IMR-90 (cell line): ENCODE results near the gene CLOCK. TPM values are rescaled to one million over a fixed set of nuclear protein-coding genes. Genes with fewer than 3 reads are reported as not detected.

Source experiments
- ATAC-seq: fragments of 200-7000 bp; cut with Tn5 transposase; 2 replicates; pipeline ENCODE4 v1.9.1; 2020; ENCODE audit warnings: low read depth, mild to moderate bottlenecking, moderate library complexity
- BruUV-seq: library from RNA; stranded (reverse); fragments of 400-500 nt; replicated peaks from 2 replicates; lab custom pipeline; 2021; lab: Mats Ljungman, UMichigan
- CTCF ChIA-PET: fragments of 300-600 bp; formaldehyde crosslinking; extraction: SDS; loops from one replicate; lab custom pipeline; 2021; ENCODE audit warnings: antibody characterized with exemption; lab: Yijun Ruan, JAX
- POLR2A ChIA-PET: fragments of 300-600 bp; sonication (Branson Sonifier 250); formaldehyde crosslinking; loops from one replicate; lab custom pipeline; 2022; ENCODE audit warnings: antibody characterized with exemption; ENCODE audit not compliant: unreplicated experiment; lab: Charles Lee
- DNase-seq: peaks from one replicate; pipeline ENCODE4 v3.0.0; 2013
- H2AFZ ChIP-seq: replicated peaks from 2 replicates; pipeline ENCODE3; 2013; ENCODE audit warnings: low read length, mild to moderate bottlenecking; ENCODE audit not compliant: poor library complexity
- H2AK5ac ChIP-seq: 2 replicates; pipeline ENCODE4 v1.6.1; 2013; ENCODE audit warnings: low read depth, low read length, inconsistent platforms
- H2AK9ac ChIP-seq: replicated peaks from 2 replicates; pipeline ENCODE3; 2013; ENCODE audit warnings: mild to moderate bottlenecking, low read depth, low read length, moderate library complexity; ENCODE audit not compliant: poor library complexity
- H2BK120ac ChIP-seq: 2 replicates; pipeline ENCODE4 v1.6.1; 2013; ENCODE audit warnings: low read depth, low read length, inconsistent platforms
- H2BK15ac ChIP-seq: 3 replicates; pipeline ENCODE4 v1.6.1; 2013; ENCODE audit warnings: low read depth, low read length, inconsistent platforms
- H2BK20ac ChIP-seq: 2 replicates; pipeline ENCODE4 v1.6.1; 2013; ENCODE audit warnings: low read depth, mild to moderate bottlenecking, inconsistent platforms, low read length, moderate library complexity
- H2BK5ac ChIP-seq: 2 replicates; pipeline ENCODE4 v1.6.1; 2013; ENCODE audit warnings: mild to moderate bottlenecking, low read depth, low read length, inconsistent platforms; ENCODE audit not compliant: poor library complexity, severe bottlenecking
- H3K14ac ChIP-seq: replicated peaks from 2 replicates; pipeline ENCODE4 v1.6.1; 2013; ENCODE audit warnings: low read depth, low read length, inconsistent platforms
- H3K18ac ChIP-seq: 2 replicates; pipeline ENCODE4 v1.6.1; 2013; ENCODE audit warnings: low read depth, low read length, control low read depth
- H3K23ac ChIP-seq: 2 replicates; pipeline ENCODE4 v1.6.1; 2013; ENCODE audit warnings: low read depth, low read length, inconsistent platforms
- H3K27ac ChIP-seq: 2 replicates; pipeline ENCODE4 v1.5.1; 2013; ENCODE audit warnings: mild to moderate bottlenecking, control low read depth, low read length; ENCODE audit not compliant: insufficient read depth
- H3K27me3 ChIP-seq: 2 replicates; pipeline ENCODE4 v1.6.1; 2013; ENCODE audit warnings: low read length; ENCODE audit not compliant: control insufficient read depth, insufficient read depth
- H3K36me3 ChIP-seq: 2 replicates; pipeline ENCODE4 v1.6.1; 2013; ENCODE audit warnings: low read length, mixed read lengths; ENCODE audit not compliant: control insufficient read depth, insufficient read depth
- H3K4ac ChIP-seq: 2 replicates; pipeline ENCODE4 v1.6.1; 2013; ENCODE audit warnings: low read depth, low read length, inconsistent platforms
- H3K4me1 ChIP-seq: 2 replicates; pipeline ENCODE4 v1.6.1; 2013; ENCODE audit warnings: low read length, mixed read lengths; ENCODE audit not compliant: control insufficient read depth, insufficient read depth
- H3K4me2 ChIP-seq: 2 replicates; pipeline ENCODE4 v1.6.1; 2013; ENCODE audit warnings: low read depth, mild to moderate bottlenecking, control low read depth, low read length, moderate library complexity
- H3K4me3 ChIP-seq: 2 replicates; pipeline ENCODE4 v1.5.1; 2013; ENCODE audit warnings: low read depth, mild to moderate bottlenecking, control low read depth, low read length, moderate library complexity; ENCODE audit not compliant: insufficient read depth
- H3K56ac ChIP-seq: 2 replicates; pipeline ENCODE4 v1.6.1; 2013; ENCODE audit warnings: low read length, inconsistent platforms; ENCODE audit not compliant: insufficient read depth; ENCODE audit errors: extremely low read depth
- H3K79me1 ChIP-seq, 2 experiments: 2 replicates each; pipeline ENCODE4 v1.6.1; 2013; ENCODE audit warnings: low read length in 2 of 2, inconsistent platforms in 1 of 2, low read depth in 1 of 2
- H3K9ac ChIP-seq: 2 replicates; pipeline ENCODE4 v1.6.1; 2013; ENCODE audit warnings: low read depth, low read length, control low read depth
- H3K9me1 ChIP-seq: 2 replicates; pipeline ENCODE4 v1.6.1; 2013; ENCODE audit warnings: low read length, inconsistent platforms; ENCODE audit not compliant: insufficient read depth
- H3K9me3 ChIP-seq: 2 replicates; pipeline ENCODE4 v1.6.1; 2013; ENCODE audit warnings: low read length; ENCODE audit not compliant: control insufficient read depth, insufficient read depth
- H4K20me1 ChIP-seq: 2 replicates; pipeline ENCODE4 v1.6.1; 2013; ENCODE audit warnings: low read length, inconsistent platforms; ENCODE audit not compliant: insufficient read depth
- H4K5ac ChIP-seq: 2 replicates; pipeline ENCODE4 v1.6.1; 2013; ENCODE audit warnings: mild to moderate bottlenecking, low read depth, low read length, control low read depth
- H4K8ac ChIP-seq, 2 experiments: 2 replicates each; pipeline ENCODE4 v1.6.1; 2013; ENCODE audit warnings: low read depth in 2 of 2, low read length in 2 of 2, control low read depth in 1 of 2, inconsistent platforms in 1 of 2
- H4K91ac ChIP-seq: 2 replicates; pipeline ENCODE4 v1.6.1; 2013; ENCODE audit warnings: low read depth, low read length, inconsistent platforms; ENCODE audit not compliant: insufficient read depth
- CEBPB ChIP-seq: IDR thresholded peaks from 2 replicates; pipeline ENCODE4 v1.6.1; 2012; ENCODE audit warnings: low read depth, low read length, improper control_type of control experiment
- CTCF ChIP-seq: conservative IDR thresholded peaks from 2 replicates; pipeline ENCODE4 v1.5.1; 2012; ENCODE audit warnings: mild to moderate bottlenecking, low read depth, low read length, improper control_type of control experiment
- MAFK ChIP-seq: IDR thresholded peaks from 2 replicates; pipeline ENCODE4 v1.6.1; 2012; ENCODE audit warnings: low read depth, low read length, improper control_type of control experiment
- POLR2A ChIP-seq: IDR thresholded peaks from 2 replicates; pipeline ENCODE4 v1.6.1; 2012; ENCODE audit warnings: mild to moderate bottlenecking, low read depth, low read length
- WGBS, 2 experiments: methylation state at CpG; one replicate each; pipeline versions ENCODE4 v1.1.5 to v1.1.7; 2013; ENCODE audit warnings: missing lambda C conversion rate in 2 of 2; ENCODE audit not compliant: insufficient read length in 1 of 2; ENCODE audit errors: extremely low coverage in 2 of 2; 5-methylcytosine and 5-hydroxymethylcytosine counted together
- dilution Hi-C: fragments of 300-500 bp; cut with HindIII; formaldehyde crosslinking; loops from one replicate; pipeline ENCODE4 v1.14.3; 2018; ENCODE audit warnings: low sequenced_read_pairs; ENCODE audit not compliant: unreplicated experiment
- in situ Hi-C: fragments of 300-500 bp; cut with MboI; formaldehyde crosslinking; loops from 3 replicates; pipeline ENCODE4 v1.14.3; 2019; ENCODE audit warnings: low sequenced_read_pairs, inconsistent platforms, mixed read lengths
- intact Hi-C: fragments of 100-400 bp; cut with micrococcal nuclease; formaldehyde crosslinking; loops from 2 replicates; pipeline ENCODE4 v1.10.0; 2022
- polyA plus RNA-seq, 3 experiments: library from polyadenylated mRNA; depleted of rRNA; stranded (reverse); fragments of >200 nt; gene quantifications; 2 replicates each; pipeline ENCODE4 v1.2.3, GENCODE V29; 2012; ENCODE audit warnings: low replicate concordance in 1 of 3
- total RNA-seq: library from RNA; depleted of rRNA; stranded (reverse); fragments of >200 nt; gene quantifications from 2 replicates; pipeline ENCODE4 v1.2.3, GENCODE V29; 2012

Gene CLOCK
- total and polyA plus RNA-seq, 2 of the 4 experiments (the other 2 are of a cell fraction) = 7.3 to 53.4 TPM

GRCh38 chr4:55524844-55525571 is 21.7 kb downstream of the CLOCK start:
- H3K23ac ChIP-seq = no peak overlapping the region
- no peaks in the 10 kb centered on the region; the same call in 1 of the 2 replicates for H3K4me1 ChIP-seq
- ChIA-PET POLR2A (no interaction called here), CTCF (interaction anchor here (0.9 kb wide), 1 partner anchor 80 kb away, joined by 3 read pairs; no protein-coding TSS in a partner anchor)
- 0 out of 2 replicates have a peak overlapping the region, but pooled peaks have one; percentile 77 for H3K14ac ChIP-seq
- H2AFZ ChIP-seq = no peak overlapping the region
- H3K79me1 ChIP-seq = peaks cover 24 to 41% of the 10 kb centered on the region in 2 experiments
- no peak overlapping the region for H2BK15ac ChIP-seq
- H3K9me3 ChIP-seq = no peaks in the 10 kb centered on the region
- BruUV-seq = no TSS peak
- H3K18ac ChIP-seq = no peak overlapping the region
- no CpG with 5 or more reads among the region's 4 CpGs for WGBS, 2 experiments
- no peaks in the 10 kb centered on the region; the same call in 1 of the 2 replicates for H4K20me1 ChIP-seq
- H3K4ac ChIP-seq = 0 out of 2 replicates have a peak overlapping the region, but pooled peaks have one; percentile 3
- intact Hi-C loops = no loop called here
- H4K8ac ChIP-seq = peak overlapping the region in 1 of 2 experiments; percentile 93; a peak in 1 of 4 replicates
- in situ Hi-C loops = loop anchor here (25.0 kb wide), 1 partner anchor 1238 kb away; no protein-coding TSS in a partner anchor
- no peak for TF ChIP-seq CTCF
- no peak for TF ChIP-seq MAFK
- TF ChIP-seq POLR2A = no peak
- TF ChIP-seq CEBPB = peak; percentile 41; the same call in 1 of the 2 replicates
- no peak overlapping the region for H3K56ac ChIP-seq
- no peaks in the 10 kb centered on the region for H3K9me1 ChIP-seq
- H4K5ac ChIP-seq = no peak overlapping the region
- H2BK120ac ChIP-seq = peak overlapping the region; percentile 14; the same call in 1 of the 2 replicates
- DNase-seq (peak; percentile 18), ATAC-seq (no peak; the same call in 1 of the 2 replicates)
- no peaks in the 10 kb centered on the region; the same call in 1 of the 2 replicates for H3K36me3 ChIP-seq
- 0 out of 2 replicates have a peak overlapping the region, but pooled peaks have one; percentile 56 for H2AK5ac ChIP-seq
- H3K9ac ChIP-seq = peak overlapping the region; percentile 29; the same call in 1 of the 2 replicates
- H3K27ac ChIP-seq = peak overlapping the region; percentile 35; the same call in 1 of the 2 replicates
- dilution Hi-C loops = no loop called here
- H2BK5ac ChIP-seq = peak overlapping the region; percentile 67
- peak overlapping the region; percentile 53; the same call in 1 of the 2 replicates for H4K91ac ChIP-seq
- H3K4me2 ChIP-seq = no peak overlapping the region; the same call in 1 of the 2 replicates
- no peak overlapping the region for H2AK9ac ChIP-seq
- no peak overlapping the region for H3K4me3 ChIP-seq
- H2BK20ac ChIP-seq = no peak overlapping the region
- no peaks in the 10 kb centered on the region for H3K27me3 ChIP-seq
